ENCODE data around the gene NDST3.

Gene NDST3

DNA sequence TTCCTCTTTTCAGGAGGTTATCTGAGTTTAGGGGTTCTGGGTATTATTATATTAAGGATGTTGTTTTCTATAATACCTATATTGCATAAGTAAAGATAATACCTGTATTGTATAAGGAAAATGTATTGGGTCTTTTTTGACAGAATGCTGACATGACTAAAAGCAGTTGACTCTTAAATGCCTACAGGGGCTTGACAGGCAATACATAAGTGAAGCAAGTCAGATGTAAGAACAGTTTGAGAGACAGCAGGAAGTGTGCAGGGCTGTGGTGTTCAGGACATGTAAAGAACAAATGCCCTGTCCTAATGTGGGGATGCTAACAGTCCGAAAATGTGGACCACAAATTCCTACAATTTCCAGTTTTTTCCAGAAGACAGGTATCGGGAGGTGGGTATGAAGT, 30.2 kb upstream of the NDST3 start:
- Histone ChIP-seq H3K4me2 (ENCODE audit: insufficient read depth, low read length, poor library complexity, severe bottlenecking) (no peak overlapping the region), H3K9ac (ENCODE audit: low read depth, low read length, poor library complexity) (no peak overlapping the region), H4K8ac (ENCODE audit: low read depth, low read length) (no peak overlapping the region), H3K27me3 (ENCODE audit: control insufficient read depth in 3 of 3, insufficient read depth in 3 of 3, low read depth in 1 of 3, low read length in 3 of 3) (no peaks in the 10 kb centered on the region), H2BK5ac (ENCODE audit: low read length) (no peak overlapping the region), H2BK12ac (ENCODE audit: low read length) (no peak overlapping the region), H2AK5ac (ENCODE audit: low read depth, low read length) (no peak overlapping the region), H3K36me3 (replicated peaks in 1 of 2; ENCODE audit: control insufficient read depth in 2 of 2, insufficient read depth in 2 of 2, low read length in 2 of 2) (no peaks in the 10 kb centered on the region), H3K27ac (replicated peaks; ENCODE audit: low read length) (no peak overlapping the region), H3K79me1 (ENCODE audit: low read depth, low read length) (no peaks in the 10 kb centered on the region), H3K23ac (ENCODE audit: low read depth, low read length, poor library complexity) (no peak overlapping the region), H3K4ac (ENCODE audit: low read length) (no peak overlapping the region), H3K14ac (ENCODE audit: low read length) (no peak overlapping the region), H2BK120ac (ENCODE audit: low read depth, low read length) (no peak overlapping the region), H3K4me1 (ENCODE audit: control insufficient read depth in 2 of 2, insufficient read depth in 1 of 2, low read depth in 1 of 2, low read length in 2 of 2) (no peaks in the 10 kb centered on the region), H4K91ac (ENCODE audit: low read depth, low read length, poor library complexity) (no peak overlapping the region), H3K4me3 (ENCODE audit: low read length in 2 of 2) (no peak overlapping the region), H2AFZ (ENCODE audit: low read length) (no peak overlapping the region), H3K18ac (ENCODE audit: low read length) (no peak overlapping the region), H2BK15ac (ENCODE audit: low read length) (no peak overlapping the region), H3K9me3 (replicated peaks in 1 of 2; ENCODE audit: control insufficient read depth in 2 of 2, insufficient read depth in 1 of 2, low read depth in 1 of 2, low read length in 2 of 2) (no peaks in the 10 kb centered on the region)
- DNase-seq (ENCODE audit: low spot score), result no peak
- no CpG with 5 or more reads among the region's 2 CpGs for WGBS, 2 donors (ENCODE audit: extremely low coverage in 2 of 2, insufficient read length in 2 of 2, insufficient replicate concordance in 1 of 2)

- Histone ChIP-seq H2BK120ac (ENCODE audit: low read depth, low read length) (no peak overlapping the region), H3K36me3 (replicated peaks in 1 of 2; ENCODE audit: control insufficient read depth in 2 of 2, insufficient read depth in 2 of 2, low read length in 2 of 2) (no peaks in the 10 kb centered on the region), H2BK12ac (ENCODE audit: low read length) (no peak overlapping the region), H4K8ac (ENCODE audit: low read depth, low read length) (no peak overlapping the region), H3K4me3 (ENCODE audit: low read length in 2 of 2) (no peak overlapping the region), H3K18ac (ENCODE audit: low read length) (no peak overlapping the region), H3K23ac (ENCODE audit: low read depth, low read length, poor library complexity) (no peak overlapping the region), H3K4ac (ENCODE audit: low read length) (no peak overlapping the region), H4K91ac (ENCODE audit: low read depth, low read length, poor library complexity) (no peak overlapping the region), H3K27ac (replicated peaks; ENCODE audit: low read length) (no peak overlapping the region), H3K4me1 (ENCODE audit: control insufficient read depth in 2 of 2, insufficient read depth in 1 of 2, low read depth in 1 of 2, low read length in 2 of 2) (no peaks in the 10 kb centered on the region), H2AFZ (ENCODE audit: low read length) (no peak overlapping the region), H3K79me1 (ENCODE audit: low read depth, low read length) (no peaks in the 10 kb centered on the region), H2BK5ac (ENCODE audit: low read length) (no peak overlapping the region), H3K14ac (ENCODE audit: low read length) (no peak overlapping the region), H3K9ac (ENCODE audit: low read depth, low read length, poor library complexity) (no peak overlapping the region), H3K4me2 (ENCODE audit: insufficient read depth, low read length, poor library complexity, severe bottlenecking) (no peak overlapping the region), H2BK15ac (ENCODE audit: low read length) (no peak overlapping the region), H3K9me3 (replicated peaks in 1 of 2; ENCODE audit: control insufficient read depth in 2 of 2, insufficient read depth in 1 of 2, low read depth in 1 of 2, low read length in 2 of 2) (no peaks in the 10 kb centered on the region), H3K27me3 (ENCODE audit: control insufficient read depth in 3 of 3, insufficient read depth in 3 of 3, low read depth in 1 of 3, low read length in 3 of 3) (no peaks in the 10 kb centered on the region), H2AK5ac (ENCODE audit: low read depth, low read length) (no peak overlapping the region)
- WGBS, 2 donors (ENCODE audit: extremely low coverage in 2 of 2, insufficient read length in 2 of 2, insufficient replicate concordance in 1 of 2), result no CpG with 5 or more reads among the region's 3 CpGs
- DNase-seq (ENCODE audit: low spot score), result no peak
These were observed 28.4 kb upstream of the NDST3 start for GRCh38 chr4:118005883-118006282.

GRCh38 chr4:118012142-118012541, 22.1 kb upstream of the NDST3 start:
- H3K4me3 ChIP-seq (ENCODE audit: low read length in 2 of 2), result no peak overlapping the region
- H2BK15ac ChIP-seq (ENCODE audit: low read length), result no peak overlapping the region
- no peak overlapping the region for H3K4me2 ChIP-seq (ENCODE audit: insufficient read depth, low read length, poor library complexity, severe bottlenecking)
- H3K18ac ChIP-seq (ENCODE audit: low read length), result no peak overlapping the region
- no peak overlapping the region for H2BK5ac ChIP-seq (ENCODE audit: low read length)
- H2AK5ac ChIP-seq (ENCODE audit: low read depth, low read length), result no peak overlapping the region
- no peak overlapping the region for H3K9ac ChIP-seq (ENCODE audit: low read depth, low read length, poor library complexity)
- no peaks in the 10 kb centered on the region for H3K27me3 ChIP-seq (ENCODE audit: control insufficient read depth in 3 of 3, insufficient read depth in 3 of 3, low read depth in 1 of 3, low read length in 3 of 3)
- H4K8ac ChIP-seq (ENCODE audit: low read depth, low read length), result no peak overlapping the region
- H2BK12ac ChIP-seq (ENCODE audit: low read length), result no peak overlapping the region
- H3K14ac ChIP-seq (ENCODE audit: low read length), result no peak overlapping the region
- WGBS, 2 donors (ENCODE audit: extremely low coverage in 2 of 2, insufficient read length in 2 of 2, insufficient replicate concordance in 1 of 2), result no CpG with 5 or more reads among the region's 2 CpGs
- no peaks in the 10 kb centered on the region for H3K36me3 ChIP-seq (replicated peaks in 1 of 2; ENCODE audit: control insufficient read depth in 2 of 2, insufficient read depth in 2 of 2, low read length in 2 of 2)
- H4K91ac ChIP-seq (ENCODE audit: low read depth, low read length, poor library complexity), result no peak overlapping the region
- H3K27ac ChIP-seq (replicated peaks; ENCODE audit: low read length), result no peak overlapping the region
- no peaks in the 10 kb centered on the region for H3K4me1 ChIP-seq (ENCODE audit: control insufficient read depth in 2 of 2, insufficient read depth in 1 of 2, low read depth in 1 of 2, low read length in 2 of 2)
- no peak overlapping the region for H2AFZ ChIP-seq (ENCODE audit: low read length)
- H2BK120ac ChIP-seq (ENCODE audit: low read depth, low read length), result no peak overlapping the region
- no peaks in the 10 kb centered on the region for H3K79me1 ChIP-seq (ENCODE audit: low read depth, low read length)
- no peaks in the 10 kb centered on the region for H3K9me3 ChIP-seq (replicated peaks in 1 of 2; ENCODE audit: control insufficient read depth in 2 of 2, insufficient read depth in 1 of 2, low read depth in 1 of 2, low read length in 2 of 2)
- H3K4ac ChIP-seq (ENCODE audit: low read length), result no peak overlapping the region
- DNase-seq (ENCODE audit: low spot score), result no peak
- H3K23ac ChIP-seq (ENCODE audit: low read depth, low read length, poor library complexity), result no peak overlapping the region

- H2BK15ac ChIP-seq (ENCODE audit: low read length), result no peak overlapping the region
- H4K8ac ChIP-seq (ENCODE audit: low read depth, low read length), result no peak overlapping the region
- no peak overlapping the region for H4K91ac ChIP-seq (ENCODE audit: low read depth, low read length, poor library complexity)
- no peak overlapping the region for H2AK5ac ChIP-seq (ENCODE audit: low read depth, low read length)
- no peak overlapping the region for H3K4me2 ChIP-seq (ENCODE audit: insufficient read depth, low read length, poor library complexity, severe bottlenecking)
- H3K27me3 ChIP-seq (ENCODE audit: control insufficient read depth in 3 of 3, insufficient read depth in 3 of 3, low read depth in 1 of 3, low read length in 3 of 3), result no peaks in the 10 kb centered on the region
- no peaks in the 10 kb centered on the region for H3K4me1 ChIP-seq (ENCODE audit: control insufficient read depth in 2 of 2, insufficient read depth in 1 of 2, low read depth in 1 of 2, low read length in 2 of 2)
- H2BK5ac ChIP-seq (ENCODE audit: low read length), result no peak overlapping the region
- no peak overlapping the region for H3K4ac ChIP-seq (ENCODE audit: low read length)
- no peak overlapping the region for H2BK12ac ChIP-seq (ENCODE audit: low read length)
- no peaks in the 10 kb centered on the region for H3K79me1 ChIP-seq (ENCODE audit: low read depth, low read length)
- no peak overlapping the region for H3K27ac ChIP-seq (replicated peaks; ENCODE audit: low read length)
- no peak overlapping the region for H2BK120ac ChIP-seq (ENCODE audit: low read depth, low read length)
- no peaks in the 10 kb centered on the region for H3K36me3 ChIP-seq (replicated peaks in 1 of 2; ENCODE audit: control insufficient read depth in 2 of 2, insufficient read depth in 2 of 2, low read length in 2 of 2)
- H3K14ac ChIP-seq (ENCODE audit: low read length), result no peak overlapping the region
- no peaks in the 10 kb centered on the region for H3K9me3 ChIP-seq (replicated peaks in 1 of 2; ENCODE audit: control insufficient read depth in 2 of 2, insufficient read depth in 1 of 2, low read depth in 1 of 2, low read length in 2 of 2)
- DNase-seq (ENCODE audit: low spot score), result no peak
- no CpG with 5 or more reads among the region's 3 CpGs for WGBS, 2 donors (ENCODE audit: extremely low coverage in 2 of 2, insufficient read length in 2 of 2, insufficient replicate concordance in 1 of 2)
- H2AFZ ChIP-seq (ENCODE audit: low read length), result no peak overlapping the region
- no peak overlapping the region for H3K18ac ChIP-seq (ENCODE audit: low read length)
- no peak overlapping the region for H3K9ac ChIP-seq (ENCODE audit: low read depth, low read length, poor library complexity)
- H3K4me3 ChIP-seq (ENCODE audit: low read length in 2 of 2), result no peak overlapping the region
- no peak overlapping the region for H3K23ac ChIP-seq (ENCODE audit: low read depth, low read length, poor library complexity)
These were observed 19.5 kb upstream of the NDST3 start for GRCh38 chr4:118014831-118015230.
